Vagina (tissue), 2 donors: ENCODE measurements around the gene BDP1.

Source experiments
- POLR2A ChIP-seq, 2 donors: fragments of 450-650 bp; IDR thresholded peaks; one replicate each; pipeline ENCODE4 v1.6.1; 2017; ENCODE audit warnings: antibody characterized with exemption in 2 of 2, mild to moderate bottlenecking in 2 of 2, moderate library complexity in 2 of 2
- TF ChIP-seq, protein P1 (sequence below), 3 experiments: fragments of 450-650 bp in 2 of 3; fragments of 200-600 bp in 1 of 3; sonication (generic) in 1 of 3; IDR thresholded peaks; one replicate each; pipeline ENCODE4 v1.5.1; 2017 to 2019; ENCODE audit warnings: antibody characterized with exemption in 3 of 3, mild to moderate bottlenecking in 2 of 3, moderate library complexity in 2 of 3

DNA sequence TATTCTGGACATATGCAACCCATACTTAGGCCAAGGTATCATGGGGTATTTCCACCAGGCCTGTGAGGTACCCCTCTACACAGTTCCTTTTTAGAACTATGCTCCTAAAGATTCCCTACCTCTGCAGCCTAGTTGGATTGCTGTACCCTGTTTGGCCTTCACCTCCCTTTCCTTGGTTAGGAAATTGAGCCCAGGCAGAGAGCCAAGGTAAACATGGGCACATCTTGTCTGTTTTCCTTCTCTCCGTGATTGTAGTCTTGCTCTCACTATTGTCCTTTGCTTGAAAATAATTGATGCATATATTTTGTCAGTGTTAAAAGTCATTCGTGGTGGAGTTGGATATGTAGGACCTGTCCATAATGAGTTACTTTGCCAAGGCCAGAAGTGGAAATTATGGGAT, 26.7 kb downstream of the BDP1 start:
- TF ChIP-seq, protein P1, sequence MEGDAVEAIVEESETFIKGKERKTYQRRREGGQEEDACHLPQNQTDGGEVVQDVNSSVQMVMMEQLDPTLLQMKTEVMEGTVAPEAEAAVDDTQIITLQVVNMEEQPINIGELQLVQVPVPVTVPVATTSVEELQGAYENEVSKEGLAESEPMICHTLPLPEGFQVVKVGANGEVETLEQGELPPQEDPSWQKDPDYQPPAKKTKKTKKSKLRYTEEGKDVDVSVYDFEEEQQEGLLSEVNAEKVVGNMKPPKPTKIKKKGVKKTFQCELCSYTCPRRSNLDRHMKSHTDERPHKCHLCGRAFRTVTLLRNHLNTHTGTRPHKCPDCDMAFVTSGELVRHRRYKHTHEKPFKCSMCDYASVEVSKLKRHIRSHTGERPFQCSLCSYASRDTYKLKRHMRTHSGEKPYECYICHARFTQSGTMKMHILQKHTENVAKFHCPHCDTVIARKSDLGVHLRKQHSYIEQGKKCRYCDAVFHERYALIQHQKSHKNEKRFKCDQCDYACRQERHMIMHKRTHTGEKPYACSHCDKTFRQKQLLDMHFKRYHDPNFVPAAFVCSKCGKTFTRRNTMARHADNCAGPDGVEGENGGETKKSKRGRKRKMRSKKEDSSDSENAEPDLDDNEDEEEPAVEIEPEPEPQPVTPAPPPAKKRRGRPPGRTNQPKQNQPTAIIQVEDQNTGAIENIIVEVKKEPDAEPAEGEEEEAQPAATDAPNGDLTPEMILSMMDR (IDR thresholded peaks at IDR 0.05) = no peak
- TF ChIP-seq POLR2A (IDR thresholded peaks at IDR 0.05) = no peak
